Spleen (tissue), 7 donors: ENCODE measurements around the gene SYNDIG1.

Experiments used
- POLR2AphosphoS5 ChIP-seq, 3 donors: sonication (generic); formaldehyde crosslinking; IDR thresholded peaks; one replicate each; pipeline ENCODE4 v1.5.1; 2017; ENCODE audit warnings: antibody characterized with exemption in 3 of 3
- TF ChIP-seq, protein P1 (sequence below), 11 experiments: fragments of 200-600 bp in 7 of 11; fragments of 450-650 bp in 4 of 11; sonication (generic) in 4 of 11; IDR thresholded peaks in 8 of 11; conservative IDR thresholded peaks in 3 of 11; 1 replicate in 7 of 11; 2 replicates in 4 of 11; pipeline versions ENCODE4 v1.4.0 to v1.8.0; 2016 to 2021; ENCODE audit warnings: antibody characterized with exemption in 11 of 11, inconsistent platforms in 4 of 11, mild to moderate bottlenecking in 1 of 11
- donor health status: DM: no; HTN: no; CAD: no; lungs with moderate emphysema.
- donor health status: DM: no; HTN: no; CAD: no.
- donor health status: DM: no; HTN: no; CAD: no.

DNA sequence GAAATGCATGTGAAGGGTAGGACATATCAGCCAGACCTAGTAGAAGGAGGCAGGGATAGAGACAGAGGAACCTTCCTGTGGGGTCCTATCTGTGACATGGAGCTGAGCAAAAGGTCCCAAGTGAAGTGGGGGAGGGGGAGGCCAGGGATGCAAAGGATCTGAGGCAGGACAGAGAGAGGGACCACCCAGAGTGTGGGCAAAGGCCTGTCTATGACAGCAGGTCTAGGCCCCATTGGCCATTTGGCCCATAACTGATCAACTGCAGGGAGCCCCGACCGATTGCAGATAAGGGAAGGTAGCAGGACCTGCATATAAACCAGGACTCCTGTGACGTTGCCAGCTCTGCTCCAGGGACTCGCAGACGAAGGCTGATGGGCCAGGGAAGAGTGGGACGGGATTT lies 49.6 kb upstream of the SYNDIG1 start:
- TF ChIP-seq, protein P1, sequence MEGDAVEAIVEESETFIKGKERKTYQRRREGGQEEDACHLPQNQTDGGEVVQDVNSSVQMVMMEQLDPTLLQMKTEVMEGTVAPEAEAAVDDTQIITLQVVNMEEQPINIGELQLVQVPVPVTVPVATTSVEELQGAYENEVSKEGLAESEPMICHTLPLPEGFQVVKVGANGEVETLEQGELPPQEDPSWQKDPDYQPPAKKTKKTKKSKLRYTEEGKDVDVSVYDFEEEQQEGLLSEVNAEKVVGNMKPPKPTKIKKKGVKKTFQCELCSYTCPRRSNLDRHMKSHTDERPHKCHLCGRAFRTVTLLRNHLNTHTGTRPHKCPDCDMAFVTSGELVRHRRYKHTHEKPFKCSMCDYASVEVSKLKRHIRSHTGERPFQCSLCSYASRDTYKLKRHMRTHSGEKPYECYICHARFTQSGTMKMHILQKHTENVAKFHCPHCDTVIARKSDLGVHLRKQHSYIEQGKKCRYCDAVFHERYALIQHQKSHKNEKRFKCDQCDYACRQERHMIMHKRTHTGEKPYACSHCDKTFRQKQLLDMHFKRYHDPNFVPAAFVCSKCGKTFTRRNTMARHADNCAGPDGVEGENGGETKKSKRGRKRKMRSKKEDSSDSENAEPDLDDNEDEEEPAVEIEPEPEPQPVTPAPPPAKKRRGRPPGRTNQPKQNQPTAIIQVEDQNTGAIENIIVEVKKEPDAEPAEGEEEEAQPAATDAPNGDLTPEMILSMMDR (IDR thresholded peaks at IDR 0.05 in 8 of 11, conservative IDR thresholded peaks at IDR 0.05 in 3 of 11) = no peak
- TF ChIP-seq POLR2AphosphoS5 (IDR thresholded peaks at IDR 0.05) = no peak
